ENCODE results near the gene DDA1.

Gene DDA1

GRCh38 chr19:17347877-17348276 lies 38.5 kb downstream of the DDA1 start:
- H3K4me1 ChIP-seq (ENCODE audit: control insufficient read depth, insufficient read depth, low read length): no peaks in the 10 kb centered on the region
- H3K4me3 ChIP-seq (ENCODE audit: low read length): no peak overlapping the region
- H3K36me3 ChIP-seq (ENCODE audit: control insufficient read depth, insufficient read depth, low read length): no peaks in the 10 kb centered on the region
- no peaks in the 10 kb centered on the region for H3K27me3 ChIP-seq (ENCODE audit: control insufficient read depth, insufficient read depth, low read length)
- no peak for DNase-seq (ENCODE audit: low read depth, low spot score)
- no peak overlapping the region for H3K27ac ChIP-seq (ENCODE audit: low read length)
- no CpG with 5 or more reads among the region's 2 CpGs for WGBS (ENCODE audit: insufficient coverage, insufficient read length)
- no peaks in the 10 kb centered on the region for H3K9me3 ChIP-seq (ENCODE audit: control insufficient read depth, insufficient read depth, low read length)

GRCh38 chr19:17348700-17349099 lies 39.3 kb downstream of the DDA1 start:
- H3K4me1 ChIP-seq (ENCODE audit: control insufficient read depth, insufficient read depth, low read length): peaks cover 2% of the 10 kb centered on the region; the same call in 1 of the 2 replicates
- H3K9me3 ChIP-seq (ENCODE audit: control insufficient read depth, insufficient read depth, low read length): no peaks in the 10 kb centered on the region
- WGBS (ENCODE audit: insufficient coverage, insufficient read length): no CpG with 5 or more reads among the region's 12 CpGs
- no peak for DNase-seq (ENCODE audit: low read depth, low spot score)
- H3K4me3 ChIP-seq (ENCODE audit: low read length): no peak overlapping the region
- no peak overlapping the region for H3K27ac ChIP-seq (ENCODE audit: low read length)
- H3K27me3 ChIP-seq (ENCODE audit: control insufficient read depth, insufficient read depth, low read length): no peaks in the 10 kb centered on the region
- H3K36me3 ChIP-seq (ENCODE audit: control insufficient read depth, insufficient read depth, low read length): no peaks in the 10 kb centered on the region

- no peaks in the 10 kb centered on the region for H3K36me3 ChIP-seq (ENCODE audit: control insufficient read depth, insufficient read depth, low read length)
- H3K4me3 ChIP-seq (ENCODE audit: low read length): no peak overlapping the region
- DNase-seq (ENCODE audit: low read depth, low spot score): no peak
- no peaks in the 10 kb centered on the region for H3K9me3 ChIP-seq (ENCODE audit: control insufficient read depth, insufficient read depth, low read length)
- no peak overlapping the region for H3K27ac ChIP-seq (ENCODE audit: low read length)
- H3K4me1 ChIP-seq (ENCODE audit: control insufficient read depth, insufficient read depth, low read length): peaks cover 2% of the 10 kb centered on the region; the same call in 1 of the 2 replicates
- H3K27me3 ChIP-seq (ENCODE audit: control insufficient read depth, insufficient read depth, low read length): no peaks in the 10 kb centered on the region
- no CpG with 5 or more reads among the region's 45 CpGs for WGBS (ENCODE audit: insufficient coverage, insufficient read length)
Observed at GRCh38 chr19:17351815-17352435, 42.6 kb downstream of the DDA1 start.

GRCh38 chr19:17352608-17353280 lies 43.4 kb downstream of the DDA1 start:
- WGBS (ENCODE audit: insufficient coverage, insufficient read length): no CpG with 5 or more reads among the region's 14 CpGs
- H3K4me3 ChIP-seq (ENCODE audit: low read length): no peak overlapping the region
- H3K27ac ChIP-seq (ENCODE audit: low read length): no peak overlapping the region
- H3K4me1 ChIP-seq (ENCODE audit: control insufficient read depth, insufficient read depth, low read length): peaks cover 2% of the 10 kb centered on the region; the same call in 1 of the 2 replicates
- no peaks in the 10 kb centered on the region for H3K9me3 ChIP-seq (ENCODE audit: control insufficient read depth, insufficient read depth, low read length)
- no peaks in the 10 kb centered on the region for H3K36me3 ChIP-seq (ENCODE audit: control insufficient read depth, insufficient read depth, low read length)
- DNase-seq (ENCODE audit: low read depth, low spot score): no peak
- no peaks in the 10 kb centered on the region for H3K27me3 ChIP-seq (ENCODE audit: control insufficient read depth, insufficient read depth, low read length)

DNA sequence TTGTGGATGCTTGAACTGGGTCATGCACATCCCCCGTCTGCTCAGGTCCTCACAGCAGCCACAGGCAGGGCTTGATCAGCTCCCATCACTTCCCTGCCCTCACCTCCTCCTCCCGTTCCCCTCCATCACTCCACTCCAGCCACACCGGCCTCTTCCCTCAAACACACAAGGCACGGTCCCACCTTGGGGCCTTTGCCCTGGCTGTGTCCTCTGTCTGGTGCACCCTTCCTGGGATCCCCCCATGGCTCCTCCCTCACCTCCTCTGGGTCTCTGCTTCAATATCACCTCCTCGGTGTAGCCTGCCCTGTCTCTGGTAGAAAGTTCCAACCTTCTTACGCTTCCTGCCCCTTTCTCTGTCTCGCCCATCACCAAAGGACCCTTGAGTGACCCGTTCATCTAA lies 44.0 kb downstream of the DDA1 start:
- no peak overlapping the region for H3K27ac ChIP-seq (ENCODE audit: low read length)
- no CpG with 5 or more reads among the region's 8 CpGs for WGBS (ENCODE audit: insufficient coverage, insufficient read length)
- H3K27me3 ChIP-seq (ENCODE audit: control insufficient read depth, insufficient read depth, low read length): no peaks in the 10 kb centered on the region
- no peak for DNase-seq (ENCODE audit: low read depth, low spot score)
- no peak overlapping the region for H3K4me3 ChIP-seq (ENCODE audit: low read length)
- H3K4me1 ChIP-seq (ENCODE audit: control insufficient read depth, insufficient read depth, low read length): peaks cover 2% of the 10 kb centered on the region; the same call in 1 of the 2 replicates
- no peaks in the 10 kb centered on the region for H3K36me3 ChIP-seq (ENCODE audit: control insufficient read depth, insufficient read depth, low read length)
- no peaks in the 10 kb centered on the region for H3K9me3 ChIP-seq (ENCODE audit: control insufficient read depth, insufficient read depth, low read length)

GRCh38 chr19:17357078-17357666 lies 47.8 kb downstream of the DDA1 start:
- Histone ChIP-seq H3K27me3 (ENCODE audit: control insufficient read depth, insufficient read depth, low read length) (no peaks in the 10 kb centered on the region), H3K4me1 (ENCODE audit: control insufficient read depth, insufficient read depth, low read length) (peaks cover 2% of the 10 kb centered on the region; the same call in 1 of the 2 replicates), H3K9me3 (ENCODE audit: control insufficient read depth, insufficient read depth, low read length) (no peaks in the 10 kb centered on the region), H3K36me3 (ENCODE audit: control insufficient read depth, insufficient read depth, low read length) (no peaks in the 10 kb centered on the region), H3K27ac (ENCODE audit: low read length) (no peak overlapping the region), H3K4me3 (ENCODE audit: low read length) (no peak overlapping the region)
- no CpG with 5 or more reads among the region's 7 CpGs for WGBS (ENCODE audit: insufficient coverage, insufficient read length)
- DNase-seq (ENCODE audit: low read depth, low spot score): no peak

DNA sequence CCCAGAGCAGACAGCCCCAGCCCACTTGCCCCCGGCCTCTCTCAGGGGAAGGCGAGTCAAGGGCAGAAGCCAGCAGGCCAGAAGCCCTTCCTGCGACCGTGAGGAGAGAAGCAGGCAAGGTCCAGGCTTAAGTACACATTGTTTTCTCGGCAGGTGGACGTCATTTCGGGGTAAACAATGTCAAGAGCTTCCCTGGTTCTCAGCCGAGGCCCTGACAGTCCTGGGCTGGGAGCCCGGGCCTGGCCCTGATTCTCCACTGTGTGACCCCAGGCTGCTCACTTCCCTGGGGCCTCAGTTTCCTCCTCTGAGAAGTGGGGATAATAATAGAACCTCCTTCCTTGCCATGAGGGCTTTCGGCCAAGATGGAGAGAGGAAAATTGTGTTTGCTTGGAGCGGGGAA lies 48.4 kb downstream of the DDA1 start:
- no peaks in the 10 kb centered on the region for H3K9me3 ChIP-seq (ENCODE audit: control insufficient read depth, insufficient read depth, low read length)
- H3K27ac ChIP-seq (ENCODE audit: low read length): no peak overlapping the region
- no CpG with 5 or more reads among the region's 11 CpGs for whole genome bisulfite sequencing (ENCODE audit: insufficient coverage, insufficient read length)
- H3K4me1 ChIP-seq (ENCODE audit: control insufficient read depth, insufficient read depth, low read length): peaks cover 2% of the 10 kb centered on the region; the same call in 1 of the 2 replicates
- no peak overlapping the region for H3K4me3 ChIP-seq (ENCODE audit: low read length)
- H3K27me3 ChIP-seq (ENCODE audit: control insufficient read depth, insufficient read depth, low read length): no peaks in the 10 kb centered on the region
- DNase-seq (ENCODE audit: low read depth, low spot score): no peak
- H3K36me3 ChIP-seq (ENCODE audit: control insufficient read depth, insufficient read depth, low read length): no peaks in the 10 kb centered on the region

- H3K4me1 ChIP-seq (ENCODE audit: control insufficient read depth, insufficient read depth, low read length): no peaks in the 10 kb centered on the region
- no peaks in the 10 kb centered on the region for H3K36me3 ChIP-seq (ENCODE audit: control insufficient read depth, insufficient read depth, low read length)
- H3K4me3 ChIP-seq (ENCODE audit: low read length): no peak overlapping the region
- no peaks in the 10 kb centered on the region for H3K27me3 ChIP-seq (ENCODE audit: control insufficient read depth, insufficient read depth, low read length)
- DNase-seq (ENCODE audit: low read depth, low spot score): no peak
- no peak overlapping the region for H3K27ac ChIP-seq (ENCODE audit: low read length)
- no peaks in the 10 kb centered on the region for H3K9me3 ChIP-seq (ENCODE audit: control insufficient read depth, insufficient read depth, low read length)
- WGBS (ENCODE audit: insufficient coverage, insufficient read length): no CpG with 5 or more reads among the region's 7 CpGs
Observed at GRCh38 chr19:17358395-17358794, 49.0 kb downstream of the DDA1 start.

GRCh38 chr19:17359905-17360800 lies 50.8 kb downstream of the DDA1 start:
- WGBS (ENCODE audit: insufficient coverage, insufficient read length): no CpG with 5 or more reads among the region's 6 CpGs
- Histone ChIP-seq H3K27me3 (ENCODE audit: control insufficient read depth, insufficient read depth, low read length) (no peaks in the 10 kb centered on the region), H3K9me3 (ENCODE audit: control insufficient read depth, insufficient read depth, low read length) (no peaks in the 10 kb centered on the region), H3K4me1 (ENCODE audit: control insufficient read depth, insufficient read depth, low read length) (no peaks in the 10 kb centered on the region), H3K36me3 (ENCODE audit: control insufficient read depth, insufficient read depth, low read length) (no peaks in the 10 kb centered on the region), H3K4me3 (ENCODE audit: low read length) (no peak overlapping the region), H3K27ac (ENCODE audit: low read length) (no peak overlapping the region)
- no peak for DNase-seq (ENCODE audit: low read depth, low spot score)
